H1 (cell line): ENCODE results near the gene KRTAP20-4. TPM values are rescaled to one million over a fixed set of nuclear protein-coding genes. Genes with fewer than 3 reads are reported as not detected.

ENCODE experiments used
- JUND ChIP-seq: IDR thresholded peaks from 2 replicates; pipeline ENCODE4 v1.6.1; 2011; ENCODE audit warnings: mild to moderate bottlenecking, improper control_type of control experiment, low read length
- KDM4A ChIP-seq: IDR thresholded peaks from one replicate; pipeline ENCODE4 v1.7.1; 2012; ENCODE audit warnings: low read depth, mild to moderate bottlenecking, moderate library complexity, low read length, inconsistent platforms; ENCODE audit not compliant: severe bottlenecking
- polyA plus RNA-seq, 7 experiments: library from polyadenylated mRNA; depleted of rRNA in 3 of 7; stranded (reverse) in 5 of 7; unstranded in 2 of 7; fragments of >200 nt in 5 of 7; fragments of 200-250 nt in 2 of 7; gene quantifications; 1 replicate in 5 of 7; 2 replicates in 1 of 7; 4 replicates in 1 of 7; pipeline versions ENCODE4 v1.2.1 to v1.2.3, GENCODE V29; 2011 to 2013; ENCODE audit warnings: missing spikeins in 2 of 7, mixed read lengths in 2 of 7
- total RNA-seq: library from RNA; stranded (reverse); fragmentation: NEBNext Ultra II Directional; extraction: Animal tissue kit (Norgen Biotek cat#: 25700); gene quantifications from 2 replicates; pipeline ENCODE4 v1.2.1, GENCODE V29; 2021
- TF ChIP-seq, protein P1 (sequence below), 3 experiments: IDR thresholded peaks; 1 replicate in 2 of 3; 2 replicates in 1 of 3; pipeline versions ENCODE4 v1.5.1 to v1.6.1; 2011; ENCODE audit warnings: low read length in 3 of 3, mild to moderate bottlenecking in 3 of 3, inconsistent platforms in 2 of 3, low read depth in 1 of 3, moderate library complexity in 1 of 3; ENCODE audit not compliant: insufficient read depth in 1 of 3; ENCODE audit errors: control extremely low read depth in 1 of 3

Gene KRTAP20-4
- total and polyA plus RNA-seq, 2 of the 8 experiments (the other 6 are each of a cell fraction or from before 2014, with no cell fraction given), result not detected

DNA sequence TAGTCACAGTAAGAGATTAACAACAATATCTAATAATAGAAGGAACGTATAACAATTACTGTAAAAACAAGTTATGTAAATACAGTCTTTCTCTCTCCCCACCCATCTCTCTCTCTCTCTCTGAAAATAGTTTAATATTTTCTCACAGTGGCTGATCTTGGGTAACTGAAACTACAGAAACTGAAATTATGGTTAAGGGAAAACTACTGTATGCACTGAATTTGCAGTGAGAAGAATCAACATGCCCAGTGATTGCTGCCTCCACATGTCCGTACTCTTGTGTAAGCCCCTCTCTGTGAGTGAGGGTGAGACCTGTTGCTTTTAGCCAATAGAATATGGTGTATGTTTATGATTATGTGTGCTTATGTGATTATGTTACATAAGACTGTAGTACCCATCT lies 8.3 kb upstream of the KRTAP20-4 start (continued):
- TF ChIP-seq JUND (no peak), KDM4A (no peak)
- TF ChIP-seq, protein P1, sequence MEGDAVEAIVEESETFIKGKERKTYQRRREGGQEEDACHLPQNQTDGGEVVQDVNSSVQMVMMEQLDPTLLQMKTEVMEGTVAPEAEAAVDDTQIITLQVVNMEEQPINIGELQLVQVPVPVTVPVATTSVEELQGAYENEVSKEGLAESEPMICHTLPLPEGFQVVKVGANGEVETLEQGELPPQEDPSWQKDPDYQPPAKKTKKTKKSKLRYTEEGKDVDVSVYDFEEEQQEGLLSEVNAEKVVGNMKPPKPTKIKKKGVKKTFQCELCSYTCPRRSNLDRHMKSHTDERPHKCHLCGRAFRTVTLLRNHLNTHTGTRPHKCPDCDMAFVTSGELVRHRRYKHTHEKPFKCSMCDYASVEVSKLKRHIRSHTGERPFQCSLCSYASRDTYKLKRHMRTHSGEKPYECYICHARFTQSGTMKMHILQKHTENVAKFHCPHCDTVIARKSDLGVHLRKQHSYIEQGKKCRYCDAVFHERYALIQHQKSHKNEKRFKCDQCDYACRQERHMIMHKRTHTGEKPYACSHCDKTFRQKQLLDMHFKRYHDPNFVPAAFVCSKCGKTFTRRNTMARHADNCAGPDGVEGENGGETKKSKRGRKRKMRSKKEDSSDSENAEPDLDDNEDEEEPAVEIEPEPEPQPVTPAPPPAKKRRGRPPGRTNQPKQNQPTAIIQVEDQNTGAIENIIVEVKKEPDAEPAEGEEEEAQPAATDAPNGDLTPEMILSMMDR (IDR thresholded peaks at IDR 0.05; ENCODE audit: control extremely low read depth in 1 of 3, insufficient read depth in 1 of 3, low read depth in 1 of 3, low read length in 3 of 3), result no peak
